ENCODE measurements around the gene PRKN. TPM values are rescaled to one million over a fixed set of nuclear protein-coding genes. Genes with fewer than 3 reads are reported as not detected.

The PRKN gene
- total RNA-seq, 1 experiment from 2014 or later = not detected

DNA sequence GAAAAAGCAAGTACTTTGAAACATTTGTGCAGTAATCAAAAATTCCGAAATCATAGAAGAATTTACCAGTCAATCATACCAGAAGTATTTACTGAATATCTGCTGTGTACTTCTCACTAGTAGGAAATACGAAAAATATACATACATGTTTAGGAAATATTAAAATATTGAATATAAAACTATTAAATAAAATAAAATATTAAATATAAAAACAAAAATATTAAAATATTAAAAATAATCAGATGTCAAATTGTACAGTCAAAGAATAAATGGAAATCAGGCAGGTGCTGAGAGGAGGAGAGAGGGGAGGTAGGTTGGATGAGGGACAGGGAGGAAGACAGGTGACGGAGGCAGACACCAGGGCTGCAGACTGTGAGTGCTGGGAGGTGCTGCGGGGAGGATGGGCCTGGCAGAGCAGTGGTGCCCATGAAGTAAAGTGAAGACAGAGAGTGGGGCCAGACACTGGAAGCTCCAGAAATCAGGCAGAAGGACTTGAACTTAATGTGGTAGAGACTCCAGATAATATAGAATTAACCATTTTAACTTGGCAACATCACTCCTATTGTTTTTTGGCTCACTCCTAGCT, 55.9 kb downstream of the PRKN start:
- H3K9me3 ChIP-seq (ENCODE audit: insufficient read depth, low read depth) = no peaks in the 10 kb centered on the region
- no peaks in the 10 kb centered on the region for H3K36me3 ChIP-seq (ENCODE audit: low read depth)
- no peak for TF ChIP-seq CTCF (conservative IDR thresholded peaks at IDR 0.05)
- TF ChIP-seq EZH2 (IDR thresholded peaks at IDR 0.05; ENCODE audit: low read depth) = no peak
- H3K9me2 ChIP-seq (ENCODE audit: insufficient read depth) = no peaks in the 10 kb centered on the region
- no peaks in the 10 kb centered on the region for H3K79me2 ChIP-seq (ENCODE audit: low read depth)
- H2AFZ ChIP-seq = no peak overlapping the region
- DNase-seq = no peak
- ChIA-PET POLR2A (ENCODE audit: unreplicated experiment) (no interaction called here), CTCF (no interaction called here)
- no peaks in the 10 kb centered on the region for H3F3A ChIP-seq (ENCODE audit: insufficient read depth, low read depth)
- no peaks in the 10 kb centered on the region for H3K4me1 ChIP-seq (replicated peaks; ENCODE audit: insufficient read depth)
- BruUV-seq (replicated peaks) = no TSS peak
- H3K4me2 ChIP-seq = no peak overlapping the region
- H3K27me3 ChIP-seq (ENCODE audit: insufficient read depth, low read depth) = no peaks in the 10 kb centered on the region
- intact Hi-C loops (cut with micrococcal nuclease; ENCODE audit: unreplicated experiment) = no loop called here
- no peak overlapping the region for H3K27ac ChIP-seq
- no peak overlapping the region for H3K4me3 ChIP-seq
- H4K20me1 ChIP-seq (ENCODE audit: insufficient read depth) = no peaks in the 10 kb centered on the region

DNA sequence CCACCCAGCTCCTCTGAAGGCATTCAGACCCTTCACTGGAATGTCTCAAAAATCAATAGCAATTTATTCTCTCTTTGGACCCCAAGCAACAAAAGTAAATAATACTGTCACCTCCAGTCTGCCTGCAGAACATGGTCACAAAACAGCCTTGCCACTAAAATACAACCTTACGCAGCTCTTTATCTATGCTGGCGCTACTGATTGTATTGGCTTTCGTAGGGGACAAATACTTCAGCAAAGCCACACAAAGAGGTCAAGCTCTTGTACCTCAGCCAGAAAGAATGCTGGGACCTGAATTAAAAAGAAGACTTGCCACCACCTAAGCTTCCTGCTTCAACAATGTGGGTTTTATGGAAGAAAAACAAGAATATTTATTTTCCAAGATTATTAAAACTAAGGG, 57.2 kb downstream of the PRKN start:
- ChIA-PET CTCF (no interaction called here), POLR2A (ENCODE audit: unreplicated experiment) (no interaction called here)
- intact Hi-C loops (cut with micrococcal nuclease; ENCODE audit: unreplicated experiment) = no loop called here

DNA sequence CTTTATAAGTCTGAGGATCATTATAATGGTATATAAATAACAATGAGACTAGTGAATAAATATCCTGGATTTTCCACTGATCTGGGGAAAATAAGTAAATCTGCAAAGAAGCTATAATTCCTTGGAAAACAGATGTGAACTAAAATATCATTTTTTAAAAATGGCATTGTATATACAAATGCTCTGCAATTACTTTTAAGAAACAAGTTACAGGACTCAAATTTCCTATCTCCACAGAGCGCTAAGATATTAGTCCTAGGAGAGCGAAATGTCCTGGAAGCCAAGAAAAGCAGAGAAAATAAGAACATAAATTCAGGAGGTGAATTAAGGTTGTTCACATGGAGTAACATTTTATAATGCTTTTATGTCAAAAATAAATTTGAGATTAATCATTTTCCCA, 61.3 kb downstream of the PRKN start:
- Histone ChIP-seq H3K4me2 (no peak overlapping the region), H3F3A (ENCODE audit: insufficient read depth, low read depth) (no peaks in the 10 kb centered on the region), H3K79me2 (ENCODE audit: low read depth) (no peaks in the 10 kb centered on the region), H3K4me3 (no peak overlapping the region), H3K36me3 (ENCODE audit: low read depth) (no peaks in the 10 kb centered on the region), H4K20me1 (ENCODE audit: insufficient read depth) (no peaks in the 10 kb centered on the region), H3K27ac (no peak overlapping the region), H3K9me3 (ENCODE audit: insufficient read depth, low read depth) (no peaks in the 10 kb centered on the region), H3K27me3 (ENCODE audit: insufficient read depth, low read depth) (no peaks in the 10 kb centered on the region), H2AFZ (no peak overlapping the region), H3K4me1 (replicated peaks; ENCODE audit: insufficient read depth) (no peaks in the 10 kb centered on the region), H3K9me2 (ENCODE audit: insufficient read depth) (no peaks in the 10 kb centered on the region)
- no peak for DNase-seq
- no peak for TF ChIP-seq CTCF (conservative IDR thresholded peaks at IDR 0.05)
- TF ChIP-seq EZH2 (IDR thresholded peaks at IDR 0.05; ENCODE audit: low read depth) = no peak
- intact Hi-C loops (cut with micrococcal nuclease; ENCODE audit: unreplicated experiment) = no loop called here
- no TSS peak for BruUV-seq (replicated peaks)
- CTCF ChIA-PET = no interaction called here
- POLR2A ChIA-PET (ENCODE audit: unreplicated experiment) = no interaction called here

More for the DNA sequence above, 57.2 kb downstream of the PRKN start:
- Histone ChIP-seq H3F3A (ENCODE audit: insufficient read depth, low read depth) (no peaks in the 10 kb centered on the region), H3K36me3 (ENCODE audit: low read depth) (no peaks in the 10 kb centered on the region), H4K20me1 (ENCODE audit: insufficient read depth) (no peaks in the 10 kb centered on the region), H2AFZ (no peak overlapping the region), H3K27me3 (ENCODE audit: insufficient read depth, low read depth) (no peaks in the 10 kb centered on the region), H3K4me3 (no peak overlapping the region), H3K4me2 (no peak overlapping the region), H3K9me2 (ENCODE audit: insufficient read depth) (no peaks in the 10 kb centered on the region), H3K4me1 (replicated peaks; ENCODE audit: insufficient read depth) (no peaks in the 10 kb centered on the region), H3K27ac (no peak overlapping the region), H3K79me2 (ENCODE audit: low read depth) (no peaks in the 10 kb centered on the region), H3K9me3 (ENCODE audit: insufficient read depth, low read depth) (no peaks in the 10 kb centered on the region)
- BruUV-seq (replicated peaks) = no TSS peak
- TF ChIP-seq CTCF (conservative IDR thresholded peaks at IDR 0.05) (no peak), EZH2 (IDR thresholded peaks at IDR 0.05; ENCODE audit: low read depth) (no peak)
- no peak for DNase-seq
